Erythroblast (primary cell): ENCODE results near the gene CPD.

ENCODE experiments used
- GATA1 ChIP-seq: IDR thresholded peaks from 2 replicates; pipeline ENCODE4 v1.6.1; 2011; ENCODE audit warnings: low read depth, mild to moderate bottlenecking, control low read depth, low read length, moderate library complexity
- POLR2A ChIP-seq: IDR thresholded peaks from 2 replicates; pipeline ENCODE4 v1.6.1; 2011; ENCODE audit warnings: mild to moderate bottlenecking, low read length

DNA sequence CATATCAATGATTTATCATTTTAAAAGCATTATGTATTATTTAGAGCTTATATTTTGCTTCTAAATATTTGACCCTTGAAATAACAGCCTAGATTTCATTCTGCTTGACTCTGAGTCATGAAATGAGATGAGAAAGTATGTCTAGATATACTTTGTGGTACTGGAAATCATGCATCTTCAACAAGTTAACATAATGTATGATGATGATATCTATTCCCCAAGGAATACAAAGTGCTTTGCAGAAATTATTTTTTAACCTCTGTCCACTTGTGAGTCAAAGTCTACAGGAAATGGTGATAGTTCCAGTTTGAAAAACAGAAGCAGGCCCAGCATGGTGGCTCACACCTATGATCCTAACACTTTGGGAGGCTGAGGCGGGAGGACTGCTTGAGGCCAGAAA lies 134.6 kb downstream of the CPD start:
- no peak for TF ChIP-seq POLR2A
- TF ChIP-seq GATA1 = no peak
